ENCODE results near the gene SLC25A31.

Gene SLC25A31

DNA sequence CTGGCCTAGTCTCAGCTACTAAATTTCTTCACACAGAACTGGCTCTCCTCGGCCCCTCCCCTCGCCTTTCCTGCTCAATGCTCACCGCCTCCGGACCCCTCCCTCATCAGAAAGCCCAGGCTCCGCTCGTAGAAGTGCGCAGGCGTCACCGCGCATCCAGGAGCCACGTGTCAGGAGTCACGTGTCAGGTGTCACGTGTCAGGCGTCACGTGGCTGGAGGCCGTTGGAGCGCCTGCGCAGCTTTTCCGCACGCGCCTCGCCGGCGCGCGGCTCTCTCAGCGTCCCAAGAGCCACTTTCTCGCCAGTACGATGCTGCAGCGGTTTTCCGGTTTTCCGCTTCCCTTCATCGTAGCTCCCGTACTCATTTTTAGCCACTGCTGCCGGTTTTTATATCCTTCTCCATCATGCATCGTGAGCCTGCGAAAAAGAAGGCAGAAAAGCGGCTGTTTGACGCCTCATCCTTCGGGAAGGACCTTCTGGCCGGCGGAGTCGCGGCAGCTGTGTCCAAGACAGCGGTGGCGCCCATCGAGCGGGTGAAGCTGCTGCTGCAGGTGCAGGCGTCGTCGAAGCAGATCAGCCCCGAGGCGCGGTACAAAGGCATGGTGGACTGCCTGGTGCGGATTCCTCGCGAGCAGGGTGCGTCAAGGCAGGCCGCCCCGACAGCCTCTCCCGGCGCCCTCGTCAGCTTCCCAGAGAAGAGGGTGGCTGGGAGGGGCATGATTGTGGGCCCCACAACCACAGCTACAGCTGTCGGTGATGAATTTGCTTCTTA is at the start of gene SLC25A31:
Gene SLC25A31 (plus strand): TSS at position 259 of the 772 bp plus-strand sequence. CDS start 146 bp downstream, at position 405.
- no peak for DNase-seq (ENCODE audit: low spot score)

GRCh38 chr4:127685292-127685691 is 44.9 kb upstream of the SLC25A31 start:
- no peak for DNase-seq (ENCODE audit: low spot score)

- DNase-seq (ENCODE audit: low spot score) = no peak
Measured at GRCh38 chr4:127686658-127687057, 43.5 kb upstream of the SLC25A31 start.

DNA sequence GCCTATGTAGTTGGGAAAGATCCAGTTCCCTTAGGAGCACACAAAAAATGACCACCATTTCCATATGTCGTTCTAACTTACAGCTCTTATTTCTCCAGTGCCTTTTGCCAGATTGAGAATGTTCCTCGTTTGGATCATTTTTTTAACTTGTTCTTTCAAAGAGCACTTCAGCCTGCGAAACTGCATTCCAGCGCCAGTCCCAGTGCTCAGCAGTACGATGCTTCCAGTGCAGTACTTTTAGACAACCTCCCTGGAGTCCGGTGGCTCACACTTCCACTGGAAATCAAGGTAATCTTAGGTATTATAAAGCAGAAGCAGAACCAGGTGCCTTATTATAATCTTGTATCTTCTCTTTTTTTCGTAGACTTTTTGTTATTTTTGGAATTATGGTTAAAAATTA is 42.6 kb upstream of the SLC25A31 start:
- DNase-seq (ENCODE audit: low spot score) = no peak

DNA sequence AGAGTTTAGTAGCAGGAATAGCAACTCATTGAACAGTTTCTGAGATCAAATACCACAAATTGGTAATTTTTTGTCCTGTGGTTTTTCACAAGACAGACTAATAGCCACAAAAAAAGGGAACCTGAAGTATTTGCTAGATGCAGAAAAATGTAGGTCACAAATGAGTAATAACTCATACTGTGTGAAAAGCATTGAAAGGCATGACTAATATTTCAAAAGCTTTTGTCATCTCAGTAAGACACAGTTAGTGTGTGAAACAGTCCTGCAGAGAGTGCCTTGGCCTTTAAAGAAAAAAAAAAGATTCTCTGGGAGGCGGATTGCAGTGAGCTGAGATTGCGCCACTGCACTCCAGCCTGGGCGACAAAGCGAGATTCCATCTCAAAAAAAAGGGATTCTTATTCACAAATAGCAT is 31.4 kb upstream of the SLC25A31 start:
- DNase-seq (ENCODE audit: low spot score) = no peak

- DNase-seq (ENCODE audit: low spot score) = no peak
Measured at GRCh38 chr4:127708985-127709384, 21.2 kb upstream of the SLC25A31 start.

DNA sequence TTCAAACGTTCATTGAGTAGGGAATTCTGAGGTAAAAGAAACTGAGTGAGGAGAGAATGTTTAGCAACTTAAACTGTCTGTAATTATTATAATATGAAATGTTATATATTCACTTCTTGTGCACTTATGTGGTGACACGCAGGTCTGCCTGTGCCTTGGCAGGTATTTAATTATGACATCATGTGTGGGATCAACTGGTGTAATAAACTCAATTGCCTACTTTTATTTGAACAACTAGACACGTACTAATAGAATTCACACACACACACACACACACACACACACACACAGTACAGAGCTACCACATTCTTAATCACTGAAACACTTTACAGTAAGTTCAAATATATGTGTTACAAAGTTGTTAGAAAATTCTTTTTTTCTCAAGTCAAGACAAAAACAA is 20.7 kb upstream of the SLC25A31 start:
- DNase-seq (ENCODE audit: low spot score) = no peak

- DNase-seq (ENCODE audit: low spot score) = no peak
Measured at GRCh38 chr4:127731406-127731805, 1.2 kb downstream of the SLC25A31 start.

- no peak for DNase-seq (ENCODE audit: low spot score)
Measured at GRCh38 chr4:127732623-127733328, 2.6 kb downstream of the SLC25A31 start.

GRCh38 chr4:127734976-127735375 is 4.8 kb downstream of the SLC25A31 start:
- DNase-seq (ENCODE audit: low spot score) = no peak

DNA sequence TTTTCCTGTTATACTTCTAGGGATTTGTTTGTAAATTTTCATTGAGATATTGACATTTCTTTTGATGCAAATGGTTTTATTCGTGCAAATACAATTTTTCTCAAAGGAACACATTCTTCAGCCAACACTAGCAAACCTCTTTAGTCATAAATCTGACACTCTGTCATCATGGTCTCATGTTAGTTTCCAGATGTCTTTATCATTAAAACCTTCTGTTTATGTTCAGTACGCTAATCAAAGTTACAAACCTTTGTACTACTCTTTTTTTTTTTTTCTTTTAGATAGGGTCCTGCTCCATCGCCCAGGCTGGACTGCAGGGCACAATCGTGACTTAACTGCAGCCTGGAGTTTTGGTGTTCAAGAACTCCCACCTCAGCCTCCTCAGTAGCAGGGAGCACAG is 7.1 kb downstream of the SLC25A31 start:
- DNase-seq (ENCODE audit: low spot score) = no peak

DNA sequence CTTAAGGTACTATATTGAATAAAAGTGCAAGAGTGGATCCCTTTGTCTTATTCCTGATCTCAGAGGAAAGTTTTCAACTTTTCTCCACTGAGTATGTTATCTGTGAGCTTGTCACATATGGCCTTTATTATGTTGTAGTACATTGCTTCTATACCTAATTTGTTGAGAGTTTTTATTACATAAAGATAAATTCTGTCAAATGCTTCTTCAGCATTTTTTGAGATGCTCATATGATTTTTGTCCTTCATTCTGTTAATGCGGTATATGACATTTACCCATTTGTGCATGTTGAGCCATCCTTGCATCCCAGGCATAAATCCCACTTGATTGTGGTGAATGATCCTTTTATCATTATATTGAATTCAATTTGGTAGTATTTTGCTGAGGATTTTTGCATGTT is 11.0 kb downstream of the SLC25A31 start:
- no peak for DNase-seq (ENCODE audit: low spot score)

DNA sequence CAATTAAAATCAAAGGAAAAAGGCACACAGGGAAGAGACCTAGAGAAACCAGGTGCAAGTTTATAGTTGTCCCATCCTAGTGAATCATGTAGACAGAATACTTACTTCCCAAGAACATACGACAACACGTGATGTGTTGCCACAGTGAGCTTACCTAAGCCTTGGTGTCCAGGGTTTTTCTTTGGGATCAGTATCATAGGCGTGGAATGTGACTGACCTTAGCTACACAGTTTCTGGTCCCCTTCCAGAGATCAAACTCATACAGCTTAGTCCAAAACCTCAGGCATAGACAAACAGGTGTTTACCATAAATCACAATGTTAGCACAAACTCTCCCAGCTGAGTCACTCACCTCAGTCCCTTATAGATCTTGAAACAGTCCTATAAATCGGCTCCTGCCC is 17.7 kb downstream of the SLC25A31 start:
- no peak for DNase-seq (ENCODE audit: low spot score)

DNA sequence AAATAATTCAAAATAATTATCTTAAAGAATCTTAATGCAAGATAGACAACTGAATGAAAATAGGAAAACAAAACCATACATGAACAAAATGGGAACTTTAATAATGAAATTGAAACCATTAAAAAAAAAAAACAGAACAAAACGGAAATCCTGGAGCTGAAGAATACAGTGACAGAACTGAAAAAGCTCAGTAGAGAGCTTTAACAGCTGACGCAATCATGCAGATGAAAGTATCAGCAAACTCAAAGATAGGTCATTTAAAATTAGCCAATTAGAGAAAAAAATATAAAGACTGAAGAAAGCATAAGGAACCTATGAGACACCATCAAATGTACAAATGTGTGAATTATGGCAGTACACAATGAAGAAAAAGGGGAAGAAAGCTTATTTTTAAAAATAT is 18.8 kb downstream of the SLC25A31 start:
- no peak for DNase-seq (ENCODE audit: low spot score)

GRCh38 chr4:127756906-127757305 is 26.7 kb downstream of the SLC25A31 start:
- no peak for DNase-seq (ENCODE audit: low spot score)

GRCh38 chr4:127759228-127759820 is 29.1 kb downstream of the SLC25A31 start:
- no peak for DNase-seq (ENCODE audit: low spot score)

DNA sequence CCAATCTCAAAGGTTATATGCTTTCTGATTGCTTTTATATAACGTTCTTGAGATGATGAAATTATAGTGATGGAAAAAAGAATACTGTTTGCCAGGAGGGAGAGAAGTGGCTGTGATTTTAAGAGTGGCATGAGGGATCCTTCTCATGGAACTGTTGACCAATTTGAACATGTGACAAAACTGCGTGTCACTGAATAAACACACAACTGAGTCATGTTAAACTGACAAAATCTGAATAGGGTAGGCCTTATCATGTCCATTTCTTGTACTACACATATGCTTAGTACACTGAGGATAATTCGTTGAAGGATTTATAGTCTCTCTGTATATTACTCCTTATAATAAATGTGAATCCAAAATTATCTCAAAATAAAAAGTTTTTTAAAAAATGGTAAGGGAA is 29.7 kb downstream of the SLC25A31 start:
- no peak for DNase-seq (ENCODE audit: low spot score)

GRCh38 chr4:127771535-127772275 is 41.5 kb downstream of the SLC25A31 start:
- DNase-seq (ENCODE audit: low spot score) = no peak

DNA sequence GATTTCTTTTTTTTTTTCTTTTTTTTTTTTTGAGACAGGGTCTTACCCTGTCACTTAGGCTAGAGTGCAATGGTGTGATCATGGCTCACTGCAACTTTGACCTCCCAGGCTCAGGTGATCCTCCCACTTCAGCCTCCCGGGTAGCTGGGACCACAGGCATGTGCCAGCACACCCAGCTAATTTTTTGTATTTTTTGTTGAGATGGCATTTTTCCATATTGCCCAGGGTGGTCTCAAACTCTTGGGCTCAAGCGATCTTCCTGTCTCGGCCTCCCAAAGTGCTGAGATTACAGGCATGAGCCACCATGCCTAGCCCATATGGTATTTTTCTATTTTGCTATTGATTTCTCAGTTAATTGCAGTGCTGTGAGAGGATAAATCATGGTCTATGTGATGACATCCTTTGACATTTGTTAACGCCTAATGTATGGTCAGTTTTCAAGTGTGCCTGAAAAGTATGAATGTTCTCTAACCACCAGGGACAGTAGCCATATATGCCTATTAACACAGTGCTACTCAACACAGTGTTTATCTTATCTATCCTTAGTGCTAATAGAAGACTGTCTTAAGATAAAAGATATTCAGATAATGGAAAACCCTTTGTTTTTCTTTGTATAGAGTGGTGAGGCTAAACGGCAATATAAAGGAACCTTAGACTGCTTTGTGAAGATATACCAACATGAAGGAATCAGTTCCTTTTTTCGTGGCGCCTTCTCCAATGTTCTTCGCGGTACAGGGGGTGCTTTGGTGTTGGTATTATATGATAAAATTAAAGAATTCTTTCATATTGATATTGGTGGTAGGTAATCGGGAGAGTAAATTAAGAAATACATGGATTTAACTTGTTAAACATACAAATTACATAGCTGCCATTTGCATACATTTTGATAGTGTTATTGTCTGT is 42.8 kb downstream of the SLC25A31 start:
- no peak for DNase-seq (ENCODE audit: low spot score)

- no peak for DNase-seq (ENCODE audit: low spot score)
Measured at GRCh38 chr4:127775843-127776242, 45.6 kb downstream of the SLC25A31 start.

DNA sequence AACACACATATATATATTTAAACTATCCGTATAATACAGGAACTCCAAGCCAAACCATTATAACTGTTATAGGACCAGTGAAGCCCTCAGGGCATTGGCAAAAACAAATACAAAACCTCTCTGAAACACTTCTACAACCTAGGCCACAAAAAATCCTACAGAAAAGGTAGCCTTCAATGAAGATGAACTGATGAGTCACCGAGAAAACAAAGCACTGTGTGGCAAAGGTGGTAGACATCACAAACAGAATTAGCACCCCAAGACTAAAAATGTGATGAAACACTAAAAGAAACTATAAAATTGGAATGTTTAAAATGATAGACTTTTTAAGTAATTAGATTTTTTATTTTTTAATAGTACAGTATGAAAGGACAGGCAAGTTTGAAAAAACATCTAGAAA is 46.4 kb downstream of the SLC25A31 start:
- no peak for DNase-seq (ENCODE audit: low spot score)
